ENCODE measurements around the gene SPRTN.
"Not testable (repeated sequence)": the region's sequence is repeated elsewhere in the genome, so short reads cannot be mapped to it uniquely, and the experiment has no call there.

SPRTN gene

DNA sequence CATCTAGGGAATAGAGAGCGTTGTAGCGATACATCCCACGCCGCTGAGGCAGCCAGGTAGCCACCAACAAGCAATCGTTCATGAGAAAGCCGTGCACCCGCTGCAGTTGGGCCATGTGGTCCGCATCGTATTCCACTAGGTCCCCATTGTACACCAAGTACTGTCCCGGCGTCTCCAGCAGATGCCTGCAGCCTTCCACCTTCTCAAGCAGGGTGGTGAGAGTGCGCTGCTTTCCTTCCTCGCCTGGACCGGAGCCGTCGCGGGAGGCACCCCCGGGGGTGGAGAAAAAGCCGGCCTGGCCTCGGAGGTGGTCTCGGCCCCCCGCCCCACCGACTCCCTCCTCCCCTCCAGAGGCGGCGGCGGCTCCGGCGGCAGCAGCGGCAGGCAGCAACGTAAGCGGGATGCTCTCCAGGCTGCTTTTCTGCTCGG lies 1.0 kb upstream of the SPRTN start:
- DNase-seq = no peak

- peak; percentile 95 for DNase-seq
Observed at GRCh38 chr1:231337472-231338269, 422 bp upstream of the SPRTN start, which contains the start of gene EXOC8. Gene EXOC8, minus strand, starts transcription at chr1:231337852. Its CDS starts 107 bp downstream, at chr1:231337745.

- DNase-seq = no peak
Observed at GRCh38 chr1:231340328-231341013, 2.4 kb downstream of the SPRTN start.

DNA sequence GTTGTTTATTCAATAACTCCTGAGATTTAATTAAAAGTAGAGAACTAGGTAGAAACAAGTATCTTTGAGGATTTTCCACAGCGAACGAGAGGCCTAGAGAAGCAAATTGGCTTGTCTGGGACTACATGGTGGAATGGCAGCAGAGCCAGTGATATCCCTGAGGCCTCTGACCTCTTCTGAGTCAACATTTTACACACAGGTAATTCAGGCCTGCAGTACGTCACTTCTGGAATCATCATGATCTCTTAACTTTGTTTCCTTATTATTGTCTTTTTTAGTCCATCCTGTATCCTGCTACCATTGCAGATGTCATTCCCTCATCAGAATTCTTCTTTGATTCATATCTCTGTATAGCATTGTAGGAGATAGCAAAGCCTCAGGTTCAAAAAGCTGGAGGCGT lies 9.9 kb downstream of the SPRTN start:
- DNase-seq = no peak

DNA sequence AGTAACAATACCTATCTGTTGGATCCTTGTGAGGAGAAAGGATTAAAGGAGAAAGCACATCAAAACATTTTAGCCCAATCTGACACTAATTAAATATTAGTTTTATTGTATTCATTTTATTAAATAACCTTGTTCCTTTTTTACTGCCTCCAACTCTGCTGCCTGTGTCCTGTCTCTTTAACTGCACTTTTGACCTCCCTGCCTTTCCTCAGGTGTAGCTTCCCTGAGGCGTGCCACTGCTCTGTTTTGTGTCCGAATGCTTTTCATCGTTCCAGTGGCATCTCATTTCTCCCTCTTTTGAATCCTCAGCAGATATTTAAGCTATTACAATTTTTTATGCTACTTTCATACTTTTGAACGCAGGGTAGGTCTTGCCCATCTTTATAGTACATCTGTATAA lies 10.3 kb downstream of the SPRTN start:
- no peak for DNase-seq

DNA sequence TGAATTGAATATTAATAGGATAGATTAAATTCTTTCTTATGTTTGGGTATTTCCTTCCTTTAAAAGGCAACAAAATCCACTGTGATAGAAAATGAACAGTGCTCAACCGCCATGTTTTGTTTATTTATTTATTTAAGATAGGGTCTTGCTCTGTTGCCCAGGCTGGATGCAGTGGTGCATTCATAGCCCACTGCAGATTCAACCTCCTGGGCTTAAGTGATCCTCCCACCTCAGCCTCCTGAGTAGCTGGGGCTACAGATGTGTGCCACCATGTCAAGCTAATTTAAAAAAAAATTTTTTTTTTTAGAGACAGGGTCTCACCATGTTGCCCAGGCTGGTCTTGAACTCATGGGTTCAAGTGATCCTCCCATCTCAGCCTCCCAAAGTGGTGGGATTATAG lies 10.8 kb downstream of the SPRTN start:
- DNase-seq = not testable (repeated sequence)

- no peak for DNase-seq
Observed at GRCh38 chr1:231351816-231352215, 13.7 kb downstream of the SPRTN start.

DNA sequence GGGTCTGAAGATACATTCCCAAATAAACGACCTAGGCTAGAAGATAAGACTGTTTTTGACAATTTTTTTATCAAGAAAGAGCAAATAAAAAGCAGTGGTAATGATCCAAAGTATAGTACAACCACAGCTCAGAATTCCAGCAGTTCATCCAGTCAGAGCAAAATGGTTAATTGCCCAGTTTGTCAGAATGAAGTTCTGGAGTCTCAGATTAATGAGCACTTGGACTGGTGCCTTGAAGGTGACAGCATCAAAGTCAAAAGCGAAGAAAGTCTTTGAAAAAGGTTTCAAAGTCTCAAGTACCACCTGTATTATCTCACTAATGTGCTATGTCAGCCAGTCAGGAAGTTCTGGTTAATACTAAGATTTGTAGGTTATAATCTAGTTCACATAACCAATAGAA lies 15.0 kb downstream of the SPRTN start:
- DNase-seq = no peak

DNA sequence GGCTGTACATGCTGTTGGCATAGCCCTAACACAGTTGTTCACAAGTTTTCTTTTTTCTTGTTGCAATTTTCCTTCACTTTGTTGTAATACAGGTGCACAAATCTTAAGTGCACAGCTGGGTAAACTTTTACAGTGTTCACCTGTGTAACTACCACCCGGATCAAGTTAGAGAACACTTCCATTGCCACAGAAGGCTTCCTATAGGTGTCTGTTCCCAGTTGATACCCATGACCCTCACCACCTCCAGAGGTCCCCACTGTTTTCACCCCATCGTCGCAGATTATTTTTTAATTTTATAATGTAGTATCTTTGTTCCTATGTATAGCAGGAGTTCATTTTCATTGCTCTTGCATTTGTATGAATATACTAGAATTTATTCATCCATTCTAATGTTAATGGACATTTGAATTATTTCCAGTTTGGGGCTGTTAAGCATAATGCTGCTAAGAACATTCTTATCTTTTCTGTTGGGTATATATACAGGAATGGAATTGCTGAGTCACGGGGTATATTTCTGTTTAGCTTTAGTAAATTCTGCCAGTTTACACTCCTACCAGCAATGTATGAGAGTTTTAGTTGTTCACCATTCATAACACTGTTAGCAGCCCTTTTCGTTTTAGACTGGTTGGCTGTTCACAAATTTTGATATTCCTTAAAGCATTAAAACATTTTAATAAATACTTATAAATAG lies 16.4 kb downstream of the SPRTN start:
- DNase-seq = no peak

DNA sequence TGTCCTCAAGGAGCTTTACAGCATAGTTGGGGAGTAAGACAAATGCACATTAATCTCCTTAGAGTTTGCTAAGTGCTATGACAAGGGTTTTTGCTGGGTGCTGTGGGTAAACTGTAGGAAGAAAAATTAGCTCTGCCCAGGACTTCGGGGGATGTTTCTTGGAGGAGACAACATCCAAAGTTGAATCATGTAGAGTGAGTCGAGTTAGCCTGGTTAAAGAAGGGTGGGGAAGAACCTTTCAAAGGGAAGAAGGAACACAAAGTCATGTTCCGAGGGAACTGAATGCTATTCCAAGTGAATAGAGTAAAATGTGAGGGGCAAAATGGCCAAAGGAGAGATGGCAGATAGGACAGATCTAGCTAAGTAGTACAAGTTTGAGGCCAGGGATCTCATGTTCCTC lies 17.1 kb downstream of the SPRTN start:
- DNase-seq = peak; percentile 17

DNA sequence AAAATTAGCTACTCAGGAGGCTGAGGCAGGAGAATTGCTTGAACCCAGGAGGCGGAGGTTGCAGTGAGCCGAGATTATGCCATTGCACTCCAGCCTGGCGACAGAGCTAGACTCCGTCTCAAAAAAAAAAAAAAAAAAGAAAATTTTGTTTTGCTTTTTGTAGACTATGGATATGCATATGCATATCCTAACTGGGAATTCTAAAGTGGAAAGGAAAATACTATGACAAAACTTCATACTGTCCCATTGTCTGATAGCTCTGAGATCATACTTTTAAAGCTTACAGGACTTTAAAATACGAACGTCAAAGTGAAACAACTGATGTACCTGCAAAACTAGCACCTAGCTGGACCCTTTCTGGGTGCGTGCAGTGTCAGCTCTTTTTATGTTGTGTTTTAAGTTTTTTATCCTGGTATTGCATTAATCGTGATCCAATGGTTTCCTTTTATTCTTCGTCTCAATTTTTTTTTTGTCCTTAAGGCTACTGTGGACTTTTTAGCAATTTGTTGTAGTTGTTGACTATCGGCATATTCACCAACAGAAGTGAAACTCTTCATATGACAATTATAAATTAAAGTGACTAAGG lies 19.2 kb downstream of the SPRTN start:
- DNase-seq = no peak

GRCh38 chr1:231357831-231358354 lies 19.8 kb downstream of the SPRTN start:
- DNase-seq = peak; percentile 76

- DNase-seq = peak; percentile 87
Observed at GRCh38 chr1:231359113-231359512, 21.0 kb downstream of the SPRTN start.

- DNase-seq = no peak
Observed at GRCh38 chr1:231362325-231362724, 24.2 kb downstream of the SPRTN start.

DNA sequence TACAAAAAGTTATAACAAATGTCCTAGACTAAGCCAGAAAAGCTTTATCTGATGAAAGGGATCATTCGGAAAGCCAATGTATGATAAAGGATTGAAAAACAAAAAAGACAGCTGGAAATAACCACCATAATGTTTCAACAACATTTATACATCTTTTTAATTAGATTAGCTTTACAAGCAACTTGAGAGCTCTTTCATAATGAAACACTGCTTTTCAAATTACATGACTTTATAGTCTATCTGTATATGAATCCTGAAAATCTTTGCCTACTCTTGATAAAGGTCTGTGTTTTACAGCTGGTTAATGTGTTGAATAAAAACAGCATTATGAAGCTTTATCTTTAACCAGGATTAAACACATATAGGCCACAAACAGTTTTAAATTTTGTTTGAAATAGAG lies 25.5 kb downstream of the SPRTN start:
- DNase-seq = no peak

DNA sequence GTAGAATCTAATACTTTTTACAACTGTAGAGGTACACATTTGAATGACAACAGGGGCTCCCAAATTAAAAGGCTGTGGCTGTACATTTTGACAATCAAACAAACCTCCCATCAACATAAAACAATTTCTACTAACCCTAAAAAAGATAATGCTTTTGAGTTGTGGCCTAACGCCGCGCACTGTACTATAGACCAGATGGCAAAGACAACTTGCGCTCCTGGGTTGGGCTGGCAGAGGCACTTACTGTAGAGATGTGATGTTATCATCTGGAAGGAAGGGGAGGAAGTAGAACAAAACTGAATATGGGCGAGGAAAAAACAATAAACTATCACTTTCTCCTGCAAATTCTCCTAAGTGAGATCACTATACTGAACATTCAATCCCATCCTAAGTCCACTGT lies 26.1 kb downstream of the SPRTN start:
- no peak for DNase-seq

- DNase-seq = no peak
Observed at GRCh38 chr1:231369282-231369681, 31.2 kb downstream of the SPRTN start.

- DNase-seq = no peak
Observed at GRCh38 chr1:231372501-231372900, 34.4 kb downstream of the SPRTN start.

GRCh38 chr1:231374394-231374793 lies 36.3 kb downstream of the SPRTN start:
- no peak for DNase-seq

DNA sequence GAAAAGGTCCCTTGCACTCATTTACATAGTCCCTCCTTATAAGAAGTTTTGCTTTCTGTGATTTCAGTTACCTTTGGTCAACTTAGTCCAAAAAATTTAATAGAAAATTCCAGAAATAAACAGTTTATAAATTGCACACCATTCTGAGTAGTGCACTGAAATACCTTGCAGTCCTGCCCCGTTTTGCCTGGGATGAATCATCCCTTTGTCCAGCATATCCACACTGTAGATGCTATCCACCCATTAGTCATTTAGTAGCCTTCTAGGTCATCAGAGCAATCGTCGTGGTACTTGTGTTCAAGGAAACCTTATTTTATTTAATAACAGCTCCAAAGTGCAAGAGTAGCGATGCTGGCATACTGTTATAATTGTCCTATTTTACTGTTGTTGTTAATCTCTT lies 38.0 kb downstream of the SPRTN start:
- no peak for DNase-seq

DNA sequence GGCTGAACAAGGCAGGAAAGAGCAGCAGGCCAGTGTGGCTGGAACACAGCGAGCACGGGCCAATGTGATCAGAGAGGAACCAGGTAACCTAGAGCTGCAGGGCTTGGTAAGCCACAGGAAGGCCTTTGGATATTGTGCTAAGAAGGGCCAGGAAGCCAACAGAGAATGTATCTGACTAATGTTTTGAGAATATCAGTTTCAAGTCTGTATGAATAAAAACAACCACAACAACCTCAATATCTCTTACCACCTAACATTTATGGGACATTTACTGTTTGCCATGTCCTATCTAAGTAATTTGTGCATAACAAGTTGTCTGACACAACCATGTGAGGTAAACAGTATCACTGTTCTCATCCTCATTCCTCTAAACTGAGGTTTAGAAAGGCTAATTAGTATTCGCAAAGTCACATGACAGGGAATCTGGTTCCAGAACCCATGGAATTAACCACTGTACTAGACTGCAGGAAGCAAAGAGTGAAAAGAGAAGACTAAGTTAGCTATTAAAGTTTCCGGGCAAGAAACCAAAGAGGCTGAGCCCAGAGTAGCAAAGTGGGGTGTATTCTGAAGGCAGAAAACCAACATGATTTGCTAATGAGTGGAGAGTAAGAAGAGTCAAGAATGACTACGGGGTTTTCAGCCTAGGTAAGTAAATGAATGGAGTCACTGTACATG lies 38.9 kb downstream of the SPRTN start:
- no peak for DNase-seq

- DNase-seq = no peak
Observed at GRCh38 chr1:231381729-231382128, 43.6 kb downstream of the SPRTN start.

GRCh38 chr1:231382426-231382825 lies 44.3 kb downstream of the SPRTN start:
- DNase-seq = no peak
